Endodermal cell (in vitro differentiated cells): ENCODE data around the gene MORN1. TPM values are rescaled to one million over a fixed set of nuclear protein-coding genes. Genes with fewer than 3 reads are reported as not detected.

Experiments used
- DNase-seq: peaks from one replicate; pipeline ENCODE4 v3.0.0-alpha.2; 2017
- H3K27ac ChIP-seq: 2 replicates; pipeline ENCODE4 v1.5.1; 2013; ENCODE audit warnings: mild to moderate bottlenecking, low read depth, low read length, moderate library complexity
- H3K27me3 ChIP-seq: 2 replicates; pipeline ENCODE4 v1.6.1; 2013; ENCODE audit warnings: mild to moderate bottlenecking, low read length, moderate library complexity; ENCODE audit not compliant: insufficient read depth, control insufficient read depth, poor library complexity, severe bottlenecking
- H3K36me3 ChIP-seq: 2 replicates; pipeline ENCODE4 v1.7.0; 2013; ENCODE audit warnings: mild to moderate bottlenecking, low read length, moderate library complexity; ENCODE audit not compliant: control insufficient read depth, insufficient read depth
- H3K4me1 ChIP-seq: one replicate; pipeline ENCODE4 v1.7.0; 2013; ENCODE audit warnings: low read length; ENCODE audit not compliant: control insufficient read depth, insufficient read depth
- H3K4me3 ChIP-seq: 2 replicates; pipeline ENCODE4 v1.5.1; 2013; ENCODE audit warnings: mild to moderate bottlenecking, low read length, moderate library complexity
- H3K9ac ChIP-seq: 2 replicates; pipeline ENCODE4 v1.6.1; 2013; ENCODE audit warnings: mild to moderate bottlenecking, low read length, moderate library complexity; ENCODE audit not compliant: poor library complexity, severe bottlenecking; ENCODE audit errors: extremely low read depth
- H3K9me3 ChIP-seq: 2 replicates; pipeline ENCODE4 v1.6.1; 2013; ENCODE audit warnings: mild to moderate bottlenecking, low read length, moderate library complexity; ENCODE audit not compliant: control insufficient read depth
- H3K27ac Mint-ChIP-seq: 2 replicates; pipeline ENCODE4 v1.8.0; 2020; ENCODE audit warnings: mixed read lengths
- H3K27me3 Mint-ChIP-seq: 2 replicates; pipeline ENCODE4 v1.8.0; 2021; ENCODE audit warnings: mild to moderate bottlenecking, mixed read lengths; ENCODE audit not compliant: insufficient read depth
- H3K36me3 Mint-ChIP-seq: 2 replicates; pipeline ENCODE4 v1.8.0; 2020; ENCODE audit warnings: low read depth, mixed read lengths
- H3K4me1 Mint-ChIP-seq: 2 replicates; pipeline ENCODE4 v1.8.0; 2020; ENCODE audit warnings: mixed read lengths
- H3K4me3 Mint-ChIP-seq: 2 replicates; pipeline ENCODE4 v1.8.0; 2020; ENCODE audit warnings: mild to moderate bottlenecking, moderate library complexity, mixed read lengths
- H3K9me3 Mint-ChIP-seq: 2 replicates; pipeline ENCODE4 v1.8.0; 2020; ENCODE audit warnings: mild to moderate bottlenecking, mixed read lengths
- WGBS, 2 experiments: methylation state at CpG; one replicate each; pipeline versions ENCODE4 v1.1.5 to v1.1.7; 2013; ENCODE audit warnings: missing lambda C conversion rate in 2 of 2, mixed read lengths in 1 of 2; ENCODE audit not compliant: insufficient coverage in 1 of 2, insufficient read length in 1 of 2; 5-methylcytosine and 5-hydroxymethylcytosine counted together
- total RNA-seq, 2 donors: library from RNA; stranded (reverse); fragmentation: NEBNext Ultra II Directional in 1 of 2; extraction: Animal tissue kit (Norgen Biotek cat#: 25700) in 1 of 2; gene quantifications; 2 replicates in 1 of 2; 3 replicates in 1 of 2; pipeline ENCODE4 v1.2.1, GENCODE V29; 2021
- TF ChIP-seq, protein P1 (sequence below): fragments of 200-600 bp; sonication (generic); conservative IDR thresholded peaks from 2 replicates; pipeline ENCODE4 v1.5.0; 2021; ENCODE audit warnings: antibody characterized with exemption, mild to moderate bottlenecking

MORN1 gene
- total RNA-seq, 2 donors from 2014 or later, result 21.3 to 24.9 TPM

DNA sequence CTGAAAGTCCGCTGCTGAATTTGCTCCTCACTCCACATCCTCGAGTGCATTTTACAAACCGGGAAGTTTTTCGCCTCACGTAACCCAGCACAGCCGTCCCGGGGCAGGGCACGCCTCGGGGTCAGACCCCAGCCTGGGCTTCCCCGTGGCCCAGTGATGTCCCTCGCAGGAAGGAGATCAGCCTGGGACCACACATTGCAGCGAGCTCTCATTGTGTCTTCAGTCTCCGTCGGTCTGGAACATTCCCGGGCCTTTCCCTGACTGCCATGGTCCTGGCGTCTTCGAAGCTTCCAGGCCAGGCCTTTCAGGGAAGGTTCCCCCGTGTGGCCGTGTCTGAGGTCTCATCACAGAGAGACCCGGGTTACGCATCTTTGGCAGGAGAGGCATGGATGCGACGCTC is 43.5 kb downstream of the MORN1 start:
- Histone ChIP-seq H3K36me3 (no peaks in the 10 kb centered on the region), H3K27ac (no peak overlapping the region), H3K4me3 (no peak overlapping the region), H3K4me1 (no peaks in the 10 kb centered on the region), H3K9me3 (no peaks in the 10 kb centered on the region), H3K27me3 (no peaks in the 10 kb centered on the region), H3K9ac (no peak overlapping the region)
- TF ChIP-seq, protein P1, sequence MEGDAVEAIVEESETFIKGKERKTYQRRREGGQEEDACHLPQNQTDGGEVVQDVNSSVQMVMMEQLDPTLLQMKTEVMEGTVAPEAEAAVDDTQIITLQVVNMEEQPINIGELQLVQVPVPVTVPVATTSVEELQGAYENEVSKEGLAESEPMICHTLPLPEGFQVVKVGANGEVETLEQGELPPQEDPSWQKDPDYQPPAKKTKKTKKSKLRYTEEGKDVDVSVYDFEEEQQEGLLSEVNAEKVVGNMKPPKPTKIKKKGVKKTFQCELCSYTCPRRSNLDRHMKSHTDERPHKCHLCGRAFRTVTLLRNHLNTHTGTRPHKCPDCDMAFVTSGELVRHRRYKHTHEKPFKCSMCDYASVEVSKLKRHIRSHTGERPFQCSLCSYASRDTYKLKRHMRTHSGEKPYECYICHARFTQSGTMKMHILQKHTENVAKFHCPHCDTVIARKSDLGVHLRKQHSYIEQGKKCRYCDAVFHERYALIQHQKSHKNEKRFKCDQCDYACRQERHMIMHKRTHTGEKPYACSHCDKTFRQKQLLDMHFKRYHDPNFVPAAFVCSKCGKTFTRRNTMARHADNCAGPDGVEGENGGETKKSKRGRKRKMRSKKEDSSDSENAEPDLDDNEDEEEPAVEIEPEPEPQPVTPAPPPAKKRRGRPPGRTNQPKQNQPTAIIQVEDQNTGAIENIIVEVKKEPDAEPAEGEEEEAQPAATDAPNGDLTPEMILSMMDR, result peak; percentile 27
- H3K27me3 Mint-ChIP-seq, result no peaks in the 10 kb centered on the region
- DNase-seq, result no peak
- H3K4me3 Mint-ChIP-seq, result no peak overlapping the region
- peak overlapping the region; percentile 23 for H3K27ac Mint-ChIP-seq
- no peaks in the 10 kb centered on the region for H3K9me3 Mint-ChIP-seq
- no peaks in the 10 kb centered on the region for H3K4me1 Mint-ChIP-seq
- no peaks in the 10 kb centered on the region for H3K36me3 Mint-ChIP-seq
- 90 to 94% methylated on average over 21 to 23 of the region's 23 CpGs for WGBS, 2 experiments

GRCh38 chr1:2347409-2347785 is 44.0 kb downstream of the MORN1 start:
- Mint-ChIP-seq H3K9me3 (no peaks in the 10 kb centered on the region), H3K36me3 (no peaks in the 10 kb centered on the region), H3K4me1 (no peaks in the 10 kb centered on the region), H3K4me3 (no peak overlapping the region), H3K27me3 (no peaks in the 10 kb centered on the region), H3K27ac (no peak overlapping the region)
- 94 to 98% methylated on average over 7 to 13 of the region's 13 CpGs for WGBS, 2 experiments
- H3K27me3 ChIP-seq, result no peaks in the 10 kb centered on the region
- no peak overlapping the region for H3K9ac ChIP-seq
- no peaks in the 10 kb centered on the region for H3K4me1 ChIP-seq
- TF ChIP-seq, protein P1, result no peak
- H3K36me3 ChIP-seq, result no peaks in the 10 kb centered on the region
- DNase-seq, result no peak
- no peaks in the 10 kb centered on the region for H3K9me3 ChIP-seq
- H3K4me3 ChIP-seq, result no peak overlapping the region
- no peak overlapping the region for H3K27ac ChIP-seq

DNA sequence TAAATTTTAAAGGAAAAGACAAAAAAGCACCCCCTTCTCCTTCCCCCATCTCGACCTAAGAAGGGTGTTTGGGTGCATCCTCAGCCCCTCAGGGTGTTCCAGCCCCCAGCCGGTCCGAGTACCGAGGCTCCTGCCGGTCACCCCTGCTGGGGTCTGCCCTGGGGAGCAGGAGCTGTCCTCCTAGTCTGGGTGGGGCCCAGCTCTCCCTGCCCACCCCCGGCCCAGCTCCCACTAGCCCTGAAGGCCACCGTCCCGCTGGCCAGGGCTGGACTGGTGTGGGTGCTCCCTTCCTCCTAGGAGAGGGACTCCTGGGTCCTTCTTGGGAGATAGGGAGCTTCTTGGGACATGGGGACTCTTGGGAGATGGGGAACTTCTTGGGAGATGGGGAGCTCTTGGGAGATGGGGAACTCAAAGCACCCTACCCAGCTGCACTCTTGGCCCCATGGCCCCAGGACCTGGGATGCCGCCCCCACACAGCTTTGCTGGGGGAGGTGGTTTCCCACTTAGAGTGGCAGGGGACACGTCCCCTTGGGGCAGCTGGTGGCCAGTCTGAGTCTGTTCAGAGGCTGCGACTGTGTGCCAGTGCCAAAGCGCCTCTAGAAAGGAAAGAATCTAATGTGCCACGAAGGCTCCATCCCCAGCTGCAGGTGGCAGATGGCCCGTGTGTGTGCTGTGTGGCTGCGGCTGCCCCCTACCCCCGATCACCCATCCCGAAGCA is 44.5 kb downstream of the MORN1 start:
- Histone ChIP-seq H3K9me3 (no peaks in the 10 kb centered on the region), H3K27me3 (no peaks in the 10 kb centered on the region), H3K4me3 (no peak overlapping the region), H3K27ac (no peak overlapping the region), H3K36me3 (no peaks in the 10 kb centered on the region), H3K4me1 (no peaks in the 10 kb centered on the region), H3K9ac (no peak overlapping the region)
- Mint-ChIP-seq H3K4me1 (no peaks in the 10 kb centered on the region), H3K36me3 (no peaks in the 10 kb centered on the region), H3K27ac (no peak overlapping the region), H3K27me3 (no peaks in the 10 kb centered on the region), H3K9me3 (no peaks in the 10 kb centered on the region), H3K4me3 (no peak overlapping the region)
- no peak for DNase-seq
- TF ChIP-seq, protein P1, result no peak
- 92 to 95% methylated on average over 8 to 17 of the region's 17 CpGs for WGBS, 2 experiments
